ENCODE measurements around the gene DCTN4. TPM values are rescaled to one million over a fixed set of nuclear protein-coding genes. Genes with fewer than 3 reads are reported as not detected.
"Not testable (repeated sequence)": the region's sequence is repeated elsewhere in the genome, so short reads cannot be mapped to it uniquely, and the experiment has no call there.

Gene DCTN4
- total RNA-seq, 1 donor from 2014 or later = 73.3 TPM

GRCh38 chr5:150753463-150753862 lies 5.4 kb downstream of the DCTN4 start:
- no peak for DNase-seq (ENCODE audit: low spot score, unreplicated experiment)
- no peaks in the 10 kb centered on the region for H3K9me3 Mint-ChIP-seq (ENCODE audit: low read depth)
- peak overlapping the region; percentile 60 for H3K27ac Mint-ChIP-seq
- no peaks in the 10 kb centered on the region for H3K27me3 Mint-ChIP-seq
- TF ChIP-seq CTCF (IDR thresholded peaks at IDR 0.05; ENCODE audit: unreplicated experiment) = no peak
- no peak overlapping the region for H3K4me3 Mint-ChIP-seq (ENCODE audit: low read depth)
- peaks cover 34% of the 10 kb centered on the region for H3K36me3 Mint-ChIP-seq (ENCODE audit: insufficient read depth)
- H3K4me1 Mint-ChIP-seq (ENCODE audit: low read depth) = peaks cover 7% of the 10 kb centered on the region

GRCh38 chr5:150751096-150751891 lies 7.5 kb downstream of the DCTN4 start:
- no peak for DNase-seq (ENCODE audit: low spot score, unreplicated experiment)
- TF ChIP-seq CTCF (IDR thresholded peaks at IDR 0.05; ENCODE audit: unreplicated experiment) = no peak
- peaks cover 35% of the 10 kb centered on the region for H3K36me3 Mint-ChIP-seq (ENCODE audit: insufficient read depth)
- H3K9me3 Mint-ChIP-seq (ENCODE audit: low read depth) = no peaks in the 10 kb centered on the region
- no peaks in the 10 kb centered on the region for H3K4me1 Mint-ChIP-seq (ENCODE audit: low read depth)
- H3K4me3 Mint-ChIP-seq (ENCODE audit: low read depth) = no peak overlapping the region
- H3K27ac Mint-ChIP-seq = no peak overlapping the region
- H3K27me3 Mint-ChIP-seq = no peaks in the 10 kb centered on the region

- Mint-ChIP-seq H3K36me3 (ENCODE audit: insufficient read depth) (peaks cover 34% of the 10 kb centered on the region), H3K4me3 (ENCODE audit: low read depth) (no peak overlapping the region), H3K4me1 (ENCODE audit: low read depth) (no peaks in the 10 kb centered on the region), H3K9me3 (ENCODE audit: low read depth) (peaks cover under 1% of the 10 kb centered on the region), H3K27ac (no peak overlapping the region), H3K27me3 (no peaks in the 10 kb centered on the region)
- no peak for DNase-seq (ENCODE audit: low spot score, unreplicated experiment)
- TF ChIP-seq CTCF (IDR thresholded peaks at IDR 0.05; ENCODE audit: unreplicated experiment) = no peak
Observed at GRCh38 chr5:150750469-150750868, 8.3 kb downstream of the DCTN4 start.

GRCh38 chr5:150743142-150743488 lies 15.7 kb downstream of the DCTN4 start:
- H3K27ac Mint-ChIP-seq; H3K27me3 Mint-ChIP-seq; DNase-seq (ENCODE audit: low spot score, unreplicated experiment); H3K4me3 Mint-ChIP-seq (ENCODE audit: low read depth); H3K9me3 Mint-ChIP-seq (ENCODE audit: low read depth); H3K4me1 Mint-ChIP-seq (ENCODE audit: low read depth): not testable (repeated sequence)
- peaks cover 49% of the 10 kb centered on the region for H3K36me3 Mint-ChIP-seq (ENCODE audit: insufficient read depth)

- H3K27ac Mint-ChIP-seq; H3K27me3 Mint-ChIP-seq; H3K4me1 Mint-ChIP-seq (ENCODE audit: low read depth); DNase-seq (ENCODE audit: low spot score, unreplicated experiment); H3K4me3 Mint-ChIP-seq (ENCODE audit: low read depth): not testable (repeated sequence)
- peaks cover 52% of the 10 kb centered on the region for H3K36me3 Mint-ChIP-seq (ENCODE audit: insufficient read depth)
- H3K9me3 Mint-ChIP-seq (ENCODE audit: low read depth) = peaks cover 11% of the 10 kb centered on the region
Observed at GRCh38 chr5:150742455-150743141, 16.2 kb downstream of the DCTN4 start.

- no peak for TF ChIP-seq CTCF (IDR thresholded peaks at IDR 0.05; ENCODE audit: unreplicated experiment)
- Mint-ChIP-seq H3K9me3 (ENCODE audit: low read depth) (peaks cover 27% of the 10 kb centered on the region), H3K4me3 (ENCODE audit: low read depth) (no peak overlapping the region), H3K27ac (no peak overlapping the region), H3K27me3 (no peaks in the 10 kb centered on the region), H3K4me1 (ENCODE audit: low read depth) (no peaks in the 10 kb centered on the region), H3K36me3 (ENCODE audit: insufficient read depth) (peaks cover 66% of the 10 kb centered on the region)
- no peak for DNase-seq (ENCODE audit: low spot score, unreplicated experiment)
Observed at GRCh38 chr5:150740992-150741391, 17.8 kb downstream of the DCTN4 start.

Measured in progenitor cell of endocrine pancreas (in vitro differentiated cells).